A549 (cell line): ENCODE data around the gene CTPS2.

Experiments used
- CBX8 ChIP-seq: fragments of 200-600 bp; sonication (generic); IDR thresholded peaks from 2 replicates; pipeline ENCODE4 v1.6.1; 2016
- CTCF ChIP-seq: fragments of >200 bp; sonication (Bioruptor Twin); formaldehyde crosslinking; IDR thresholded peaks from 3 replicates; pipeline ENCODE4 v1.5.1; 2016
- ESRRA ChIP-seq: fragments of 150-350 bp; IDR thresholded peaks from 2 replicates; pipeline ENCODE4 v1.6.1; 2014; ENCODE audit warnings: mild to moderate bottlenecking, low read length, borderline replicate concordance
- HMGXB4 ChIP-seq: fragments of 250-450 bp; sonication (Bioruptor Pico); IDR thresholded peaks from 2 replicates; pipeline ENCODE4 v1.5.0; 2021; ENCODE audit warnings: mild to moderate bottlenecking, moderate library complexity, borderline replicate concordance
- ZNF302 ChIP-seq: fragments of 250-450 bp; sonication (Bioruptor Pico); IDR thresholded peaks from 2 replicates; pipeline ENCODE4 v1.9.0; 2021; ENCODE audit warnings: inconsistent platforms, mild to moderate bottlenecking, moderate library complexity

DNA sequence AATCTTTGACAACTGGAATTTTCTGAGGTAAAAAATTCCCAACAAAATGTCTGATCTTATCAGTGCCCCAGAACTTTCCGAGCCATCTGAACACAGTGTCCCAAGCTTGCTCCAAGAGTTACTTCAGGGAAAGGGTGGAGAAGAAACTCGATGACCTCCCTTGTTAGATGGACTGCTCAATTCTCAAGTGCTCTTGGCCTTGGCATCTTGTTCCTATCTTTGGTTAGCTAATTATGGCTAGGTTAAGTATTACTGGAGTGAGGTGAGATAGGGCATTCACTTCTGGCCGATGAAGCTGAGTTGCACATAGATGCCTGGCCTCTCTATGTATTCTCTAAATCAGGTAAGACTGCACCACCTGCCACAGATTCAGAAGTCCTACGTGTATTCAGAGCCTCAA is 71.6 kb downstream of the CTPS2 start:
- TF ChIP-seq CTCF (no peak), HMGXB4 (CRISPR knock-in tag) (no peak), ESRRA (no peak), ZNF302 (no peak), CBX8 (no peak)
